Hepatocyte (in vitro differentiated cells): ENCODE data around the gene EHD1. TPM values are rescaled to one million over a fixed set of nuclear protein-coding genes. Genes with fewer than 3 reads are reported as not detected.
A peak's percentile ranks its signal among the peaks of the same experiment; 100 is the strongest.

Experiments
- DNase-seq: peaks from one replicate; pipeline ENCODE4 v3.0.0-alpha.2; 2016; ENCODE audit warnings: low spot score
- H2AFZ ChIP-seq: fragments of 200-600 bp; sonication (generic); 2 replicates; pipeline ENCODE4 v1.6.0; 2016; ENCODE audit warnings: antibody characterized with exemption, mild to moderate bottlenecking
- H3K27ac ChIP-seq: fragments of 200-600 bp; sonication (generic); 2 replicates; pipeline ENCODE4 v1.5.1; 2016; ENCODE audit warnings: mild to moderate bottlenecking
- H3K27me3 ChIP-seq: fragments of 200-600 bp; sonication (generic); 2 replicates; pipeline ENCODE4 v1.6.1; 2016
- H3K36me3 ChIP-seq: fragments of 200-600 bp; sonication (generic); replicated peaks from 2 replicates; pipeline ENCODE4 v1.5.1; 2016; ENCODE audit warnings: low read depth; ENCODE audit not compliant: insufficient read depth
- H3K4me1 ChIP-seq: fragments of 200-600 bp; sonication (generic); 2 replicates; pipeline ENCODE4 v1.5.1; 2016; ENCODE audit warnings: mild to moderate bottlenecking, moderate library complexity; ENCODE audit not compliant: insufficient read depth
- H3K4me2 ChIP-seq: fragments of 200-600 bp; sonication (generic); 2 replicates; pipeline ENCODE4 v1.6.0; 2016
- H3K4me3 ChIP-seq: fragments of 200-600 bp; sonication (generic); 2 replicates; pipeline ENCODE4 v1.5.1; 2016; ENCODE audit warnings: mild to moderate bottlenecking
- H3K79me2 ChIP-seq: fragments of 200-600 bp; sonication (generic); 2 replicates; pipeline ENCODE4 v1.6.0; 2017; ENCODE audit warnings: mild to moderate bottlenecking
- H3K9me2 ChIP-seq: fragments of 200-600 bp; sonication (generic); replicated peaks from 2 replicates; pipeline ENCODE4 v1.6.0; 2017; ENCODE audit warnings: mild to moderate bottlenecking; ENCODE audit not compliant: insufficient read depth
- H3K9me3 ChIP-seq: fragments of 200-600 bp; sonication (generic); 2 replicates; pipeline ENCODE4 v1.5.1; 2016; ENCODE audit warnings: low read depth, mild to moderate bottlenecking
- H4K20me1 ChIP-seq: fragments of 200-600 bp; sonication (generic); 2 replicates; pipeline ENCODE4 v1.6.0; 2016; ENCODE audit warnings: mild to moderate bottlenecking; ENCODE audit not compliant: insufficient read depth, poor library complexity, severe bottlenecking
- EZH2 ChIP-seq: fragments of 200-600 bp; sonication (generic); IDR thresholded peaks from 2 replicates; pipeline ENCODE4 v1.6.1; 2016; ENCODE audit warnings: antibody characterized with exemption, mild to moderate bottlenecking, borderline replicate concordance
- EZH2phosphoT487 ChIP-seq: fragments of 200-600 bp; sonication (generic); IDR thresholded peaks from one replicate; pipeline ENCODE4 v1.6.1; 2018; ENCODE audit warnings: antibody characterized with exemption, mild to moderate bottlenecking, low read depth, moderate library complexity; ENCODE audit not compliant: unreplicated experiment, severe bottlenecking
- WGBS: methylation state at CpG from one replicate; pipeline ENCODE4 v1.1.6; 2016; ENCODE audit warnings: low lambda C conversion rate; ENCODE audit errors: missing lambda C conversion rate; 5-methylcytosine and 5-hydroxymethylcytosine counted together
- polyA plus RNA-seq: library from polyadenylated mRNA; unstranded; fragments of >200 nt; fragmentation: Nextera tagmentation; extraction: Ambion mirVana; gene quantifications from 2 replicates; pipeline ENCODE4 v1.2.1, GENCODE V29; 2016
- total RNA-seq: library from RNA; depleted of rRNA; stranded (reverse); fragments of >200 nt; gene quantifications from 2 replicates; pipeline ENCODE4 v1.2.3, GENCODE V29; 2014
- TF ChIP-seq, protein P1 (sequence below): fragments of 200-600 bp; sonication (generic); IDR thresholded peaks from 2 replicates; pipeline ENCODE4 v1.5.1; 2016; ENCODE audit warnings: antibody characterized with exemption, mild to moderate bottlenecking; ENCODE audit not compliant: poor library complexity

Gene EHD1
- total and polyA plus RNA-seq, 2 experiments from 2014 or later: 52.4 to 69.5 TPM

DNA sequence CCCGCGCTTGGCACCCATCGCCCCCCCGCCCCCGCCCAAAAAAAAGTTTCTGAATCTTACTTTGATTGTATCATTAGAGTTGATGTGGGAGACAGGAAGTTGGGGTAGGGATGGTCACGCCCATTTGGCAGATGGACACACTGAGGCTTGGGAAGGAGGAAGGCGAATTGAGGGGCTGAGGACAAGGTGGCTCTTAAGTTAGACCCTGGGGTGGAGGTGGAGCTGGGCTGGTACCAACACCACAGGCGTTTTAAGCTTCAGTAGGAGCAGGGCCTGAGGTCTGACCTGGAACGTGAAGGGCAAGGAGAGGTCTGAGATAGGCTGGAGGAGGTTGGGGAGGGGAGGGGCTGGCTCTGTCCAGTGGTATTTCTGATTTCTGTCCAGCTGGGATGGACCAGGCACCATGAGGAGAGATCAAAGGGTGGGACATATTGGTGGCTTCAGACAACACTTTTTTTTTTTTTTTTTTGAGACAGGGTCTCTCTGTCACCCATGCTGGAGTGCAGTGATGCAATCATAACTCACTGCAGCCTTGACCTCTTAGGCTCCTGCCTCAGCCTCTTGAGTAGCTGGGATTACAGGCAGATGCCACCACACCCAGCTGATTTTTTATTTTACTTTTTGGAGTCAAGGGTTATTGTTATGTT lies 33.2 kb downstream of the EHD1 start:
- H3K9me3 ChIP-seq: no peaks in the 10 kb centered on the region
- H3K36me3 ChIP-seq: no peaks in the 10 kb centered on the region
- no peaks in the 10 kb centered on the region for H4K20me1 ChIP-seq
- H3K27ac ChIP-seq: peak overlapping the region; percentile 87
- H3K9me2 ChIP-seq: no peaks in the 10 kb centered on the region
- DNase-seq: no peak
- 36% methylated on average over 8 of the region's 9 CpGs for WGBS
- peaks cover 15% of the 10 kb centered on the region for H3K79me2 ChIP-seq
- peaks cover 32% of the 10 kb centered on the region for H3K4me1 ChIP-seq
- peak overlapping the region; percentile 77 for H2AFZ ChIP-seq
- H3K4me2 ChIP-seq: peak overlapping the region; percentile 87
- H3K4me3 ChIP-seq: peak overlapping the region; percentile 80
- no peak for TF ChIP-seq EZH2phosphoT487
- no peak for TF ChIP-seq EZH2
- TF ChIP-seq, protein P1, sequence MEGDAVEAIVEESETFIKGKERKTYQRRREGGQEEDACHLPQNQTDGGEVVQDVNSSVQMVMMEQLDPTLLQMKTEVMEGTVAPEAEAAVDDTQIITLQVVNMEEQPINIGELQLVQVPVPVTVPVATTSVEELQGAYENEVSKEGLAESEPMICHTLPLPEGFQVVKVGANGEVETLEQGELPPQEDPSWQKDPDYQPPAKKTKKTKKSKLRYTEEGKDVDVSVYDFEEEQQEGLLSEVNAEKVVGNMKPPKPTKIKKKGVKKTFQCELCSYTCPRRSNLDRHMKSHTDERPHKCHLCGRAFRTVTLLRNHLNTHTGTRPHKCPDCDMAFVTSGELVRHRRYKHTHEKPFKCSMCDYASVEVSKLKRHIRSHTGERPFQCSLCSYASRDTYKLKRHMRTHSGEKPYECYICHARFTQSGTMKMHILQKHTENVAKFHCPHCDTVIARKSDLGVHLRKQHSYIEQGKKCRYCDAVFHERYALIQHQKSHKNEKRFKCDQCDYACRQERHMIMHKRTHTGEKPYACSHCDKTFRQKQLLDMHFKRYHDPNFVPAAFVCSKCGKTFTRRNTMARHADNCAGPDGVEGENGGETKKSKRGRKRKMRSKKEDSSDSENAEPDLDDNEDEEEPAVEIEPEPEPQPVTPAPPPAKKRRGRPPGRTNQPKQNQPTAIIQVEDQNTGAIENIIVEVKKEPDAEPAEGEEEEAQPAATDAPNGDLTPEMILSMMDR: no peak
- H3K27me3 ChIP-seq: no peaks in the 10 kb centered on the region

DNA sequence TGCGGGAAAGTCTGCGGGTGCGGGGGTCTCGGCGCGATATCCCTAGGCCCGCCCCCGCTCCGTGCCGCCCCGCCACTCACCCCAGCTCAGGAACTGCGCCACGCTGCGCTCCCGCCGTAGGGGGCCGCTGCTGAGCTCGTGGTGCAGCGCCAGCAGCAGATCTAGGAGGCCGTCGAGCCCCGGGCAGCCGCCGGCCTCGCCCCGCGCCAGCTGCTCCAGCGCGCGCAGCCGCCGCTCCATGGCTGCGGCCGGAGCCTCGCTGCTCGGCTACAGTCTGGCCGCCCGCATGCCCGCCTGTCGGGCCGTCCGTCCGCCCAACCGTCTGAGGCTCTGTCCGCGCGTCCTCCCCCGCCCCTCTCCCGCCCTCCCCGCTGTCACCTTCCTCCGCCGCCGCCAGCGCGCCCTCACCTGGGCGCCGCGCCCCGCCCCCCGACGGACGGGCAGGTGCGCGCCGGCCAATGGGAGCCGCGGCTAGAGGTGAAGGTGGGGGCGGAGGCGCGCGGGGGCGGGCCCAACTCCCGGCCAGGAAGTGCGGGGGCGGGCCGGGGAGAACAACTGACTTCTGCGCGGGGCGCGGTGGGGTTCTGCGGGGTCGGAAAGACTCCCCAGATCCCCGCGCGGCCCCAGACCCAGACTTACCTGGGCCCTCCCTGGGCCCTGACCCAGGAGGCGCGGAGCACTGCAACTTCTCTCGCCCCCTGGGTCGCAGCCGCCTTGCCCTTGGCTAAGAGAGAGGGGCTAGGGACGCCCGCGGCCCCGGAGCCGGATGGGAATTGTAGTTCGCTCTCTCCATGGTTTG lies 33.9 kb downstream of the EHD1 start, which contains the start of gene CDC42BPG:
Gene CDC42BPG (minus strand): TSS at position 324 of the 799 bp plus-strand sequence. CDS start 84 bp downstream, at position 240.
- no peak for TF ChIP-seq EZH2phosphoT487
- TF ChIP-seq, protein P1: peak; percentile 55
- peak within 1 kb of the TSS; percentile 77 for H2AFZ ChIP-seq
- H3K4me3 ChIP-seq: peak within 1 kb of the TSS; percentile 80
- WGBS: 3% methylated on average over 10 of the region's 96 CpGs
- peaks cover 15% of the 10 kb centered on the region for H3K79me2 ChIP-seq
- no peaks in the 10 kb centered on the region for H3K36me3 ChIP-seq
- peak within 1 kb of the TSS; percentile 87 for H3K4me2 ChIP-seq
- peak within 1 kb of the TSS; percentile 91 for H3K27ac ChIP-seq
- H3K4me1 ChIP-seq: peaks cover 32% of the 10 kb centered on the region
- H3K9me3 ChIP-seq: no peaks in the 10 kb centered on the region
- peak; percentile 95 for DNase-seq
- no peaks in the 10 kb centered on the region for H4K20me1 ChIP-seq
- no peaks in the 10 kb centered on the region for H3K9me2 ChIP-seq
- no peaks in the 10 kb centered on the region for H3K27me3 ChIP-seq

DNA sequence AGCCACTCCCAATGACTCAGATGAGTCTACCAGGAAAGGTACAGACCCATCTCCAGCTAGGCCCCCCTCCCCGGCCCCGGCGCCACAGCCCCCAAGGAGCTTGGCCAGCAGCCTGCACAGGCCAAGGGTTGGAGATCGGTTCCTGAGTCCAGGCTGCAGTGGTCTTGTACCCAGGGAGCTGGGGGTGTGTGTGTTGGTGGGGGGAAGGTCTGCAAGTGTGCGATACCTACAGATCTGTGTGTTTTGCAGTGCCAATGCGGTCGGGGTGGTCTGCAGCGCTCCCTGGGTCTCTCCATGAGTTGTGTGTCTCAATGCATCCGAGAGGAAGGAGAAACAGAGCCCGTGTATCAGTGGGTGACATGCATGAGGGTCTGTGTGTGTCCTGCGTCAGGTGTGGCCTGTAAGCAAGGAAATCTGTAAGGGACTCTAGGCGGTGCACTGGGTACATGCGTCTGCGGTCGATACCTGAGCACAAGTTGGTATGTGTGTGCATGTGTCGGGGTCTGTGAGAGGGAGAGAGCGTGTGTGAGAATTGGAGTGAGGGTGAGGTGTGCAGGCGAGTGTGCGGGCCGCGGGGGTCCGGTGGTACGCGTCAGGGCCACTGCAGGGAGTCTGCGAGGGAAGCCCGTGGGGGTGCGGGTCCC lies 34.6 kb downstream of the EHD1 start:
- 50% methylated on average over 20 of the region's 27 CpGs for WGBS
- peak overlapping the region; percentile 77 for H2AFZ ChIP-seq
- peak overlapping the region; percentile 87 for H3K4me2 ChIP-seq

More for the DNA sequence above, 34.6 kb downstream of the EHD1 start:
- TF ChIP-seq EZH2phosphoT487 (no peak), EZH2 (no peak)
- TF ChIP-seq, protein P1: no peak
- Histone ChIP-seq H3K27me3 (no peaks in the 10 kb centered on the region), H3K79me2 (peaks cover 15% of the 10 kb centered on the region), H3K4me1 (peaks cover 30% of the 10 kb centered on the region), H3K9me2 (no peaks in the 10 kb centered on the region), H3K4me3 (peak overlapping the region; percentile 80), H3K9me3 (no peaks in the 10 kb centered on the region), H4K20me1 (no peaks in the 10 kb centered on the region), H3K36me3 (no peaks in the 10 kb centered on the region), H3K27ac (peak overlapping the region; percentile 91)
- DNase-seq: no peak
